Activated CD8-positive, alpha-beta memory T cell treated with anti-CD3 and anti-CD28 coated beads for 48 hours (primary cell): ENCODE measurements around the gene MBP.
"Not testable (repeated sequence)": the region's sequence is repeated elsewhere in the genome, so short reads cannot be mapped to it uniquely, and the experiment has no call there.

Experiments used
- DNase-seq, 3 experiments: peaks; one replicate each; pipeline ENCODE4 v3.0.0-alpha.2; 2020; ENCODE audit warnings: low read depth in 2 of 3, low spot score in 2 of 3

Gene MBP

DNA sequence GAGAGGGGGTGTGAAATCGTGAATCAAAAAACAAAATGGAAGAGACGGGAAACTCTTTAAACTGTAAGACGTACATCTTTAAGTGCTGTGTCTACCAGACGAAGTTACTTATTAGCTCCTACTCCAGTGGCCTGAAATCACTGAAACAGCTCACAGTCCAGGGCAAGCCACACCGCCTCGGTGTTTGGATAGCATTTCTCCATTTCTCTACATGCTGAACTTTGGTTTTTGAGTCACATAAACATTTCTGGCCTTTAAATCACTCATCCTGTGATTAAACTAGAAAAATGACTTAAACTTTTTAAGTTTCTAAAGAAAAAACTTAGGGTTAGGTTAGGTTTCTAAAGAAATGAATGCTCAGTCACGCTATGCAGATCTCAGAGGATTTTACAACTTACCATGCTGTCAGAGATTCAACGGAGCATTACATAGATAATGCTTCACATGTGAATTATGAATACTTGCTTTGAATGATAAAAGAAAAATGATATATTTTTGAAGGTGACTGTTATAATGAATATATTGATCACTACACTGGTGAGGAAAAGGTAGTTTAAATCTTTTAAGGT is 138.4 kb downstream of the MBP start:
- DNase-seq = no peak

DNA sequence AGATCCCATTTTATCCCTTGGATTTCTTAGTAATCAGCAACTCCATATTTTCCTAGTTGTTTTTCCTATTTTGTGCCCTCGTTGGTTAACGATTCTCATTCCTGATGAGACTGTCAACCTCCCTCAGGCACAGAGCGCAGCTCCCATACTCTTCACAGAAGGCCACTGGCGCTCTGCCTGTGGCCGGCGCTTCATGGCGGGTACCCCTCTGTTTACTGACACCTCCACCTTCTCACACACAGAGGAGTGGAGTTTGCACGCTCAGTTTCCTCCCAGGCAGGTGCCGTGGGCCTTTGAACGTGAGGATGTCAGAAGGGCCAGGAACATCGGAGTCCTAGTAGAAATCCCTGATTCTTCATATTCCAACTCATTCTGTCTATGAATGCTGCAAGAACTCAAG is 139.0 kb downstream of the MBP start:
- no peak for DNase-seq

DNA sequence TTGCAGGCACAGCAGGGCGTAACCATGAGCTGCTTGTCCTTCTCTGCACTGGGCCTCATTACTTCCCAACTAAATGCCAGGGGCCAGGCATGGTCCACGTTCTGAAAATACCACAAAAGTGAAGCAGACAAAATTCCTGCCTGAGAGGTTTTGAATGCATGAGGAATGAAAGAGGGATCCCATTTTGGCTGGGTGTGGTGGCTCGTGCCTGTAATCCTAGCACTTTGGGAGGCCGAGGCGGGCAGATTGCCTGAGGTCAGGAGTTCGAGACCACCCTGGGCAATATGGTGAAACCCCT is 139.5 kb downstream of the MBP start:
- DNase-seq = no peak

DNA sequence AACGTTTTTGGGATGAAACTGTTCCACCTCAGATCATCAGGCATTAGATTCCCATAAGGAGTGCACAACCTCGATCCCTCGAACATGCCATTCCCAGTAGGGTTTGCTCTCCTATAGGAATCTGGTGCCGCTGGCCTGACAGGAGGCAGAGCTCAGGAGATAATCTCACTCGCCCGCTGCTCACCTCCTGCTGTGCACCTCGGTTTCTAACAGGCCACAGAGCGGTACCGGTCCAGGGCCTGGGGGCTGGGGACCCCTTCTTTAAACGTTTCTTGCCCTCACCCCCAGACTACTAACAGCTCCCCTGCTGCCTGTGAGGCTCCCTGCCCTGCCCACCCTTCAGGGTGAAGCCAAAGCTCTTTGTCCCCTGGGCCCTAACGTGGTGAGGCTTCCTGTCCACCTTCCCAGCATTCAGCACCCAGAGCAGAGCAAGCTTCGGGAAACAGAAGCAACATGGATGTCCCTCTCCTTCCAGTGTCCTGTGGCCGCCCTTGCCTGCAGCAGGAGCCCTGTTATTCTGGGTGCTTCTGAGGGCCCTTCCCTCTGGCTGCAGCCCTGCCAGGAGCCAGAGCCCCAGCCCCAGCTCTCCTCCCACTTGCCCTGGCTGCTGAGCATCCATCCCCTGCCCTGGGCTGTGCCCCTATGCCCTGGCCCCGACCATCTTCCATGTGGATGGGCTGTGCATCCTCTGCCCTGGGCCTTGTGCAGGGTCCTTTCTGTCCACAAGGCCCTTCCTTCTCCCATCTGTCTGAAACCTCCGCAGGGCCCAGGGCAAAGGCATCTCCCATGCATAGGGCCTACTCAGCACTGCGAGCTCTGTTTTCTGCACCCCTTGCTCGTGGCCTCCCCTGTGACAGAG is 140.1 kb downstream of the MBP start:
- no peak for DNase-seq

DNA sequence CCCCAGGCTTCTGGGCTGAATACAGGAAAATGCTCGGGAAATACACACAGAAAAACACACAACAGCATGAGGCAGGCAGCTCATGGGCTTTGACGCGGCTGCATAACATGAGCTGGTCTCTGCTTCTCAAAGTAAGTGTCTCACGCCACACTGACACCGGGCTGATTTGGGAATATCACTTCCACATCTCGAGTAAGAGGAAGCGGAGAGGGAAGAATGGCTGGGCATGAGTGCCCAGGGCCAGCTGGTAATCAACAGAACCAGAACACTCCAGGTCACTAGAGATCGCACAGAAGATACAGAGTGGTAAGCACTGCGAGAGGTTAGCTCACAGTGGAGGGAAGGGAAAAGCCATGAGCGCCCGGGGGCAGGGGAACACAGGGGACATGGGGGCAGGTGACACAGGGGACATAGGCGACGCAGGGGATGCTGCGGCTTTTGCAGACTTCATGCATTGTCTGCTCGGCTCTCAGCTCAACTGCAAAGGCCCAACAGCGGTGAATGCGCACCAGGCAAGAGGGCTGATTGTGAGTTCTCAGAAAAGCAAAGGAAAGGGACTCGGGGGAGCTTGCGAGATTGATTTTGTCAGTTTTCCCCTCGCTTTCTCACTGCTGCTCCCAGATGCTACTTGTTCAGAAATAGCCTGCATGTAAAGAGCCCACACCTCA is 141.4 kb downstream of the MBP start:
- no peak for DNase-seq

DNA sequence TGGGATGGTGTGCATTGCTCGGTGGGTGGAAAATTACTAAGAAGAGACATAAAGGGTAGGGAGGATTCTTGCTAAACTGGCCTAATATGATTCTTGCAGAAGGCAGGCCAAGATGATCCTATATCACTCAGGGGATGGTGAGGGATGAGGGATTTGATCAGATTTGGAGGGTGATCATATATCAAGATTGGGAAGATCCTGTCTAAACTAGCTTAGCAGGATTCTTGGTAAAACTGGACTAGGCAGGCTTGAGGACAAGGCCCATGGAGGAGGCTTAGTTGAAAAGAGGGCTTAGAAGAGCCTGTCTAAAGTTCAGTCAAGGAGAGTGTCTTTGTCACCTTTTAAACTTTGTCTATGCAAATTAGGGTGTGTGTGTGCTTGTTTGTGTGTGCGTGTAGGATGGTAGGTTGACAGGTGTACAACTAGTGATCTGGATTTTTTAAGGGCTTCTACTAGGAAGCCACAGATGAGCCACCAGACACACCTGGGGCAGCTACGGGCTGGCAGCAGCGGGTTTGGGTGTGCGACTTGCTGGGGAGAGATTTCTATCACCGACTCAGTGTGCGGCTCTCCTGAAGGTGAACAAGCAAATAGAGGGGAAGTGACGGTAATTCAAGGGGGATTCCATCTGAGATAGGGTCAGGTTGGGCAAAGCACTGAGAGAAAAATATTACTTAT is 142.1 kb downstream of the MBP start:
- DNase-seq = not testable (repeated sequence)

DNA sequence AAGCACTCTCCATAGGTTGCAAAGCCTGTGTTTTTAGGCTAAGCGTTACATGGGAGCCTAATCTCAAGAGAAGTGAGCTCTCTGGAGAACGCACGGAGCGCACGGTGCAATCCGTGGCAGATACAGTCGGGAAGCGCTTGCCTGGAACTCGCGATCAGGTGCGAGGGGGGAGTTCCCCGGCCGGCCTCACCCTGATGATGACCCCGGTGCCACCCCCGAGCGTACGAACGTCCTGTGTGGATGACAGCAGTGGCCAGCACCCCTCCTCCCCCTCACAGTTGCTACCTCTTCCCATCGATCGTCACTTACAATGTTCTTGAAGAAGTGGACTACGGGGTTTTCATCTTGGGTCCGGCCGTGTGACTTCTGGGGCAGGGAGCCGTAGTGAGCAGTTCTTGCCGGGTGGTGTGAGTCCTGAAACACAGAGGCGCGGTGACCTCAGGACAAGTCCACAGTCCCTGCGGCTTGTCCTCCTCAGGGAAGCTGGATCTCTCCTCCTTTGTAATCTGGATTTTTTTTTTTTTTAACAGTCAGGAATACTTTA is 142.9 kb downstream of the MBP start:
- DNase-seq = no peak

DNA sequence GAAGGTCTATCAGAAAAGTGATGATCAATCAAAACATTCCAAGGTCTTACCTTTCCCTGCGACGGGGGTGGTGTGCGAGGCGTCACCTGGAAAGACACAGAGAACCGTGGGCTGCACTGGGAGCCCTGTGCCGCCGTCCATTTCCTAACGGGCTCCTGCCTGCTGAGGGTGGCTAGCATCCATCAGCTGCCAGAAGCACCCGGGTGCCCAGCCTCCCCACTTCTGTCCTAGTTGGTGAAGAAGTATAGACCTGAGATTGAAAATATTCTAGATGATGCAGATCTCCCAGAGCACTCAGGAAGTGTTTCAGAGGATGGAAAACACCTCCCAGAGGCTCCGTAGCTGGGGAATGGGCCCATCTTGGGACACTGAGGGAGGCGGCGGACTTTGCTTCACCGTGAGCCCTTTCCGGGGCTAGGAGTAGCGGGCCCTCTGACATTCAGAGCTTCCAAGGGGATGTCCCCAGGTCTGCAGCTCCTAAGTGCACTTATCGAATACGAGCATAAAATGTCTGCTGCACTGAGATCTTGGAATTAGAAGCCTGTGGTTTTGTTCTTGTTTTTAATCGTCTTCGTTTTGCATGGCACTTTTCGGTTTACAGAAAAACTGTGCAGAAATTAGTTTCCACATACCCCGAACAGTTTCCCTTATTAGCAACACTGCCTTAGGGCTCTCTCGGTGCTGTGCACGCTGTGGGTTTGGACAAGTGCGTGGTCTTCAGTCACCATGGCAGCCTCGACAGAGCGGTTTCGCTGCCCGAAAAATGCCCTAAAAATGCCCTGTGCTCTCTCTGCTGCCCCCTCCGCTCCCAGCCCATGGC is 143.5 kb downstream of the MBP start:
- no peak for DNase-seq

DNA sequence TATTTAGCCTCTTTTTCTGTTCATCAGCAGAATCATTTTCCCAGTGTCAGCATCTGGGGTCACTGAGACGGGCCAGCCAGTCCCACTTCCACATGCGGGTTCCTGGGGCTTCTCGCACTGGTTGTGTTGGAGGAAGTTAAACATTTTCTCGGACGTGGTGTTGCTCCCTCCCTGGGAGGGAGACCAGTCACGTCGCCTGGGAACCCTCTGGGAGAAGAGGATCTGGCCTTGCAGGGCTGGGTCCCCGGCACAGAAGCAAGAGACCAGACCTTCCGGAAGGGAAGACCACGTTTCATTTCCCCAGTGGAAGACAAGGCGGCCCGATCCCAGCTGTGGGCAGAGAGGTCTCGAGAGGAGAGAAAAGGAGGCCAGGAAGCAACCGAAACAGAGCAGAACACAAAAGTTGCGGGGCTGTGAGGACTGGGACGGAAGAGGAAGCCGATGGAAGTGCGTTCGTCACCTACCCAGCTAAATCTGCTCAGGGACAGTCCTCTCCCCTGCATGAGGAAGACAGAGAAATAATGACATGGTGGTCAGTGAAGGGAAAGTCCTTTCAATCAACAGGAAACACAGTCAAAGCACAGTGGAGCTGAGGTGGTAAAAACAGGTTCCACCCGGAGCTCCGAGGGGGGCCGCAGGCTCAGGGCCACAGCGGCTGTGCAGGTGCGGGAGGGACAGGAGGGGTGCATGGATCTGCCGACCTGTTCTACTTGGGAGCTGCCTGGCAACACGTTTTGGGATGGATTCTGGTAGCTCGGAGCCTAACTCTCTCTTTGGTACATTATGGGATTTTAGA is 144.4 kb downstream of the MBP start:
- DNase-seq = no peak

DNA sequence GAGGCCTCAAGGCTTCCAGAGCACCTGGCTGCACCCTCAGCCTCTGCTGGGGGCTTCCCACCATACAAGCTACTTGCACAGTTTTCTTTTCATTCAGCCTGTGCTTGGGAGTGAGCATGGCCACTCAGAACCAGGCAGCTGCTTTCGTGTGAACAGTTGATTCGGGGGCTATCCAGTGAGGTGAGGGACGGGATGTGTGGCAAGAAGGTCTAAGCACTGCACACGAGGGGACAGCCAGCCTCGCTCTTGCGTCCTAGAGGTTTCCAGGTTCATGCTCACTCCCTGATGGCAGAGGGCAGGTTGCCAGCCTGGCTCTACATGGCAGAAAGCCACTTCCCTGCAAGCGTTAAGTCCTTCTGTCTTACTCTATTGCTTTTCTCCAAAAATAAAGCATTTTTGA is 146.2 kb downstream of the MBP start:
- no peak for DNase-seq

DNA sequence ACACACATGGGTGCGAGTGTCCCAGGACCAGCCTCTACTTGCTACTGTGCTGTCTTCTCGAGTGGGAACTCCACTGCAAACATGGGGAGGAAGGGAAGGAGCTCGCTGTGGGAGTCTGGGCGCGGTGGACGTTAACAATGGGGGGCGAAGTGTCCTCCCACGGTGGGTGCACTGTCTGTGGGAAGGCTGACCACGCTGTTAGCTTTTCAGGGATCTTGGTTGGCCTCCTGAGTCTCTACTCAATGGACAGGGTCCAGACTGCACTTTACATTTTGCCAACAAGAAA is 146.7 kb downstream of the MBP start:
- no peak for DNase-seq

DNA sequence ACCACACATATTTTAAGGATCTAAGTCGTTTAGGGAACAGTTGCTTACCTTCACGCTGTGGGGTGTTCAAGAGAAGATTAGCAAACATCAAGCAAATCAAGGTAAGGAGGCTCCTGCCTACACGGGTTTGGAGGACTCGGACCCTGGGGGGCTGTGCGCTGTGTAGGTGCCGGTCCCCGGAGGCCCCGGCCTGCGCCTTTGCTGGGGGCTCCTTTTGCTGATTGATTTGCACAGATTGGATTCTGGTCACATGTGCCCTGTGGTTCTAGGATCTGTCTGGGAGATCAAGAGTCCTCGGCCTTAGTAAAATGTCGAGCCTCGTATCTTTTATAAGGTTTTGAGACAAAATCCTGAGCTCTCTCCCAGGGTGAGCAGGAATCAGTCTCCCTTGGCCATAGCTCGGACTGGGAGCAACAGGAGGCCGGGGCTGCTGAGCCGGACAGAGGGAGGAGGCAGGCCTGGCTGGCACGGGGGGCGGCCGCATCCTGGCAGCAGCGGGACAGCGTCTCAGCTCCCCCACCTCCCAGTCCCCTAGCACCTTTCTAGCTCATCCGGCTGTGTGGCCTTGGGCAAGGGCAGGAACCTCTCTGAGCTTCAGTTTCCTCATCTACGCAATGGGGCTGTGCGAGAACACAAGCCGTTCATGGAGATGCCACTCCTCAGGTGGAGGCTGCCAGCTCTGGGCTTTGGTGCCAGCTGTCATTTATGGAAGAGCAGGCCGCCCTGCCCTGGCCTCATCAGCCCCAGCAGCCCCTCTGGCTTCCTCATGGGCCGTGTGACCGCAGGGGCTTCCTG is 147.2 kb downstream of the MBP start:
- DNase-seq = no peak

DNA sequence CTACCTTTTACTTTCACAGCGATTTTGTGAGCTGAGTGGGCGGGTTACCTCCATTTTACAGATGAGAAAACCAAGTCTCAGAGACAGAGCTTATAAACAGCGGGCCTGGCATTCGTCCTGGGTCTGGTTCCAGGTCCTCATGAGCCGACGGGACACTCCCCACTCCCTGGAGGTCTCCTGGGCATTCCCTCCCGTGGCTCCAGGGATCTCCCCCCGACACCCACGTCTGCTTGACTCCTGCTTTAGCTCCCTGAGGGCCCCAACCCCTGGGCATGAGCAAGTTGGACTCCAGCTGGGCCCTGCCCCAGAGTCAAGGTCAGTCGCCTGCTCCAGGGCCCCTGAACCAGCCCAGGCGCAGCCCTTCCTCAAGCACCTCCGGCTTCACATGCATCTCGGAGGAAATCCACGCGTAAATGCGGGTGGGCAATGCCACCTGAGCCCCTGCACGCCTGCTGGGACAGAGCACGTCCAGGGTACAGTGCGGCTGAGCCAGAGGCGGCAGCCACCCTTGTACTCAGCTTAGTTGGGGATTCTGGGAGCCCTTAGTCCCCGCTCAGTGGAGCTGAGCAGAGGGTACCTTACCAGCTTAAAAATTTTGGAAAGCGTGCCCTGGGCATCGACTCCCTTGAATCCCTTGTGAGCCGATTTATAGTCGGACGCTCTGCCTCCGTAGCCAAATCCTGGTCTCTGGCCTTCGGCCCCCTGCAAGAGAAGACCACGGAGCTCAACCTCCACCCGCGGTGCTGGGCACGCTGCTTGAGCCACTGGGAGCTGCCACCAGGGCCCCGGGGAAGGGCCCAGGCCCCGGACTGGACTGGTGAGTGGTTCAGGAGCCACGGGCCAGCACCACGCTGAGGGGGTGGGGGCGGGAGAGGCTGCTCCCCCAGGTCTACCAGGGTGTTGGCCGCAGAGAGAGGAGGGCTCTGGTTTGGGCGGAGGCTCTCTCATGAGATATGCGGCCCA is 148.1 kb downstream of the MBP start:
- no peak for DNase-seq

DNA sequence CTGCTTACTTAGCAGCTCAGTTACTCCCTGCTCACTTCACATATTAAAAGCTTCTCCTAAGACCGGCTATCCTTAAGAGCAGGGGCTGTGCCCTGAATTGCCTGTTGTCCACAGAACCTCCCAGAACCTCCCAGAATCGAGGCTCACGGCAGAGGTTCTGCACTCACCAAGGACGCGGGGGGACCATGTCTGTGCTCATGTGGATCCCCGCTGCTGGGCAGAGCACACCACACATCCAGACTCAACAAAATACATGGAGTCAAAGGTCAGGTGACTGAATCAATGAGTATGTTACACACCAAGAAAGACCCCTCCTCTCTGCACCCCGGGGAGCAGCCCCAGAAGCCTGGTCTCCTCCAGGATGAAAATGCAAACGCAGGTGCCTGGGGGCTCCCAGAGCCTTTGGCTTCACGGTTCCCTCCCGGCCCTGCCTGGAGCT is 149.0 kb downstream of the MBP start:
- DNase-seq = no peak

DNA sequence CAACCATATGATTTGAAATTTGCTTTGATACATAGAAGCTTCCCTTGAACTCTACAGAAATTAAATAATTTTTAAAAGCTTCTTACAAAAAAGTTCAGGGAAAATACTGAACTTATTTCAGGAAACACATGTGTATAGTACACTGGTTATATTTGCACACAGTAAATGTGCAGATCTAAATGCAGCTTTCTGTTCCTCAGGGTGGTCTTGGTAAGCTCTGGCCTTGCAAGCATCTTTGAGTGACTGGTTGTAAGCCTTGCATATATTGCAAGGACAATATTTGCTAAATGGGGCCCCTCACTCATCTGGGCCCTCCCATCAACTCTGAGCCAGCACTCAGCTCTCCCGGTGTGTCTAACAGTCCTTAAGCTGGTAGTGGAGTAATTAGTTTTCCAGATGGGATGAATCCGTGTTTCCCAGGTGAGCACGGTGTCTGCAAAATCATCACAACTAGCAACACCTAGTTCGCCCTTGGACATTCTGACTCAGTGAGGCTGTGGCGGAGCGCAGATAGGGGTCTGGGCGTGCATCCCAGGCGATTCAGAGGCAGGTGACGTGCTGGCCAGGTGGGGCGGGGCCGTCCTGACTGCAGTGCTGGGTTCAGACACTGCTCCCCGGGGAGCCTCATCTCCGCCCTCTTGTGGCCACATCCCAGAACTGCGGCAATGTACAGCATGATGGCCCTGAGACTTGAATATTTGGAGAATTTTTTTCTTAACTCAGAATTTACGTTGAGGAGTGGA is 149.6 kb downstream of the MBP start:
- peak; percentile 70 to 83 (median 79) for DNase-seq

DNA sequence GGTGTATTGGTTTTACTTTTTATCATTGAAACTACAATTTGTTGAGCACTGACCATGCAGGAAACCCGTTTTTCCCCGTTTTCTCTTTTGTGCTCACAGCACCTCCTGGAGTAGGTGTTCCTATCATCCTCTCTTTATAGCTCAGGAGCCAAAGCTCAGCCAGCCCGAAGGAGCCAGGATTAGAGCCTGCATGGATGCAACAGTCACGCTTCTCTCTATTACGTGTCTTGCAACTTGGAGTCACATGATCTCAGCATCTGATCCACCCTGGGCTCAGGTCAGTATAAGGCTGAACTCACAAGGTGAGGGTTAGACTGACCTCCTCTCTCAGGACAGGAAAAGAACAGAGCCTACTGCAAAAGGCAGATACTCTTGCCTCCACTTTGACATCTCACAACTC is 150.5 kb downstream of the MBP start:
- DNase-seq = no peak

DNA sequence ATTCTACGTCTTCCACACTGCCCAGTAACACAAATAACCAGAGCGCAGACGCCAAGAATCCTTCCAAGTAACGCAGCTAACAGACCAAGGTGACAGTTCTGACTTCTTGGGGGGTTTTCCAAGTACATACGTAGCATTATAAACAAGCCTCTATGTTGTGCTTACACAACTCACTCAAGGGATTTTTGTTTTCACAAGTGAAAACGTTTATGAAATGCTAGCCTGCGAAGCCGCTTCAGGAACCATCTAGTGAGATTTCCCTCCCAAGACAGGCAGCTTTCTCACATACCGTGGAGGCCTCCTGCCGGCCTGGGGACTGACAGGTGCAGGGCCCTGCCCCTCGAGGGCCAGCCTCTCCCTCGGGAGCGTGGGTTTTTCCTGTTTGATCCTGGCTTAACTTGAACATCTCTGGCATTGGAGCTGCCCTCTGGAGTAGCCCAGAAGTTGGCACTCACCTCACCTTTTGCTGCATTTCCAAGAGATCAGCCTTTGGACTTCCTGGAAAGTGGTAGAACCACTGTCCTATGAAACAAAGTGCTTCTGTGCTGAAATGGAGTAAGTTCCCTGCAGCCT is 151.1 kb downstream of the MBP start:
- no peak for DNase-seq
